HUDEP-2 (cell line): ENCODE results near the gene SIAH2.
A peak's percentile ranks its signal among the peaks of the same experiment; 100 is the strongest.

Experiments
- DNase-seq, 76 experiments: peaks; one replicate each; lab custom pipeline; 2025; ENCODE audit not compliant: unreplicated experiment in 76 of 76; lab: John Stamatoyannopoulos, UW

SIAH2 gene

GRCh38 chr3:150778793-150779401 is 15.9 kb upstream of the SIAH2 start:
- no peak for DNase-seq

GRCh38 chr3:150775001-150775599 is 12.1 kb upstream of the SIAH2 start:
- no peak for DNase-seq

- DNase-seq: no peak
Observed at GRCh38 chr3:150773616-150774192, 10.7 kb upstream of the SIAH2 start.

GRCh38 chr3:150771600-150771999 is 8.6 kb upstream of the SIAH2 start:
- no peak for DNase-seq

GRCh38 chr3:150770681-150771080 is 7.7 kb upstream of the SIAH2 start:
- DNase-seq: no peak

- no peak for DNase-seq
Observed at GRCh38 chr3:150766742-150767141, 3.8 kb upstream of the SIAH2 start.

GRCh38 chr3:150765949-150766720 is 3.2 kb upstream of the SIAH2 start:
- no peak for DNase-seq

GRCh38 chr3:150764967-150765366 is 2.0 kb upstream of the SIAH2 start:
- DNase-seq: no peak

- DNase-seq: peak in 3 of 76 experiments; percentile 13 to 21 (median 19)
Observed at GRCh38 chr3:150764566-150764965, 1.6 kb upstream of the SIAH2 start.

GRCh38 chr3:150763841-150764483 is 993 bp upstream of the SIAH2 start:
- DNase-seq: peak in 62 of 76 experiments; percentile 8 to 84 (median 51)

GRCh38 chr3:150762662-150763121 is 277 bp downstream of the SIAH2 start:
- DNase-seq: no peak

- DNase-seq: peak in 22 of 76 experiments; percentile 8 to 38 (median 20)
Observed at GRCh38 chr3:150761831-150762661, 923 bp downstream of the SIAH2 start.

GRCh38 chr3:150760431-150761200 is 2.4 kb downstream of the SIAH2 start:
- DNase-seq: peak in 1 of 76 experiments; percentile 16

- DNase-seq: no peak
Observed at GRCh38 chr3:150759947-150760346, 3.0 kb downstream of the SIAH2 start.

GRCh38 chr3:150759319-150759718 is 3.6 kb downstream of the SIAH2 start:
- DNase-seq: no peak

GRCh38 chr3:150757768-150758167 is 5.2 kb downstream of the SIAH2 start:
- DNase-seq: no peak

GRCh38 chr3:150757364-150757763 is 5.6 kb downstream of the SIAH2 start:
- DNase-seq: no peak

GRCh38 chr3:150756491-150757059 is 6.4 kb downstream of the SIAH2 start:
- no peak for DNase-seq

- no peak for DNase-seq
Observed at GRCh38 chr3:150755902-150756301, 7.1 kb downstream of the SIAH2 start.
